NCI-H2171 treated with DMSO at 0.1 percent for 48 hours (cell line): Measurements from ENCODE around the gene SNX4.
A peak's percentile ranks its signal among the peaks of the same experiment; 100 is the strongest.
"Not testable (repeated sequence)": the region's sequence is repeated elsewhere in the genome, so short reads cannot be mapped to it uniquely, and the experiment has no call there.

Experiments
- DNase-seq: peaks from one replicate; lab custom pipeline; 2025; lab: John Stamatoyannopoulos, UW

SNX4 gene

GRCh38 chr3:125462722-125463299, 57.2 kb downstream of the SNX4 start:
- DNase-seq, result no peak

GRCh38 chr3:125461896-125462295, 58.1 kb downstream of the SNX4 start:
- no peak for DNase-seq

- no peak for DNase-seq
These were observed 59.8 kb downstream of the SNX4 start for GRCh38 chr3:125460233-125460632.

GRCh38 chr3:125443923-125444322, 76.1 kb downstream of the SNX4 start:
- no peak for DNase-seq

GRCh38 chr3:125442506-125442905, 77.5 kb downstream of the SNX4 start:
- DNase-seq, result no peak

- no peak for DNase-seq
These were observed 79.0 kb downstream of the SNX4 start for GRCh38 chr3:125440970-125441369.

- no peak for DNase-seq
These were observed 79.4 kb downstream of the SNX4 start for GRCh38 chr3:125440559-125440955.

GRCh38 chr3:125437631-125438435, 82.2 kb downstream of the SNX4 start:
- peak; percentile 28 for DNase-seq

- no peak for DNase-seq
These were observed 83.1 kb downstream of the SNX4 start for GRCh38 chr3:125436921-125437320.

GRCh38 chr3:125435231-125435630, 84.8 kb downstream of the SNX4 start:
- DNase-seq, result no peak

GRCh38 chr3:125434582-125435011, 85.4 kb downstream of the SNX4 start:
- no peak for DNase-seq

- no peak for DNase-seq
These were observed 86.4 kb downstream of the SNX4 start for GRCh38 chr3:125433611-125434041.

- DNase-seq, result no peak
These were observed 86.9 kb downstream of the SNX4 start for GRCh38 chr3:125433091-125433534.

GRCh38 chr3:125431912-125432790, 87.9 kb downstream of the SNX4 start:
- DNase-seq, result no peak

- DNase-seq, result no peak
These were observed 88.6 kb downstream of the SNX4 start for GRCh38 chr3:125431391-125431790.

GRCh38 chr3:125428216-125428830, 91.7 kb downstream of the SNX4 start:
- no peak for DNase-seq

- DNase-seq, result no peak
These were observed 101.7 kb downstream of the SNX4 start for GRCh38 chr3:125418306-125418705.

GRCh38 chr3:125416235-125416634, 103.8 kb downstream of the SNX4 start:
- no peak for DNase-seq

- DNase-seq, result no peak
These were observed 105.3 kb downstream of the SNX4 start for GRCh38 chr3:125414669-125415068.

GRCh38 chr3:125410922-125411321, 109.1 kb downstream of the SNX4 start:
- no peak for DNase-seq

- no peak for DNase-seq
These were observed 113.9 kb downstream of the SNX4 start for GRCh38 chr3:125406070-125406469.

- DNase-seq, result not testable (repeated sequence)
These were observed 114.5 kb downstream of the SNX4 start for GRCh38 chr3:125405515-125405914.
